Neural cell (in vitro differentiated cells): ENCODE results near the gene PARL. TPM values are rescaled to one million over a fixed set of nuclear protein-coding genes. Genes with fewer than 3 reads are reported as not detected.

Experiments
- H2AFZ ChIP-seq: fragments of 200-600, 300-800 bp; sonication (generic), shearing (Covaris generic); 2 replicates; pipeline ENCODE4 v1.6.0; 2014; ENCODE audit warnings: low read depth, mild to moderate bottlenecking, antibody characterized with exemption, low read length, moderate library complexity
- H3F3A ChIP-seq: fragments of 200-600 bp; shearing (Covaris generic); 2 replicates; pipeline ENCODE4 v1.6.1; 2016; ENCODE audit warnings: mild to moderate bottlenecking, moderate library complexity, mixed read lengths, antibody characterized with exemption, low read length; ENCODE audit not compliant: insufficient read depth, poor library complexity, severe bottlenecking
- H3K27ac ChIP-seq: fragments of 200-600, 300-800 bp; sonication (generic), shearing (Covaris generic); 2 replicates; pipeline ENCODE4 v1.5.1; 2014; ENCODE audit warnings: mild to moderate bottlenecking, low read length, moderate library complexity
- H3K27me3 ChIP-seq: fragments of 300-800, 200-600 bp; sonication (generic), shearing (Covaris generic); 2 replicates; pipeline ENCODE4 v1.6.0; 2014; ENCODE audit warnings: mild to moderate bottlenecking, low read depth, low read length, moderate library complexity; ENCODE audit not compliant: insufficient read depth
- H3K36me3 ChIP-seq: fragments of 300-800, 200-600 bp; sonication (generic), shearing (Covaris generic); 2 replicates; pipeline ENCODE4 v1.5.1; 2014; ENCODE audit warnings: mild to moderate bottlenecking, antibody characterized with exemption, low read length, moderate library complexity; ENCODE audit not compliant: insufficient read depth
- H3K4me2 ChIP-seq: fragments of 300-800, 200-600 bp; sonication (generic), shearing (Covaris generic); 2 replicates; pipeline ENCODE4 v1.6.0; 2014; ENCODE audit warnings: mild to moderate bottlenecking, low read length
- H3K4me3 ChIP-seq: fragments of 300-800, 200-600 bp; sonication (generic), shearing (Covaris generic); 2 replicates; pipeline ENCODE4 v1.5.1; 2014; ENCODE audit warnings: mild to moderate bottlenecking, low read length, moderate library complexity
- H3K79me2 ChIP-seq: fragments of 200-600 bp; shearing (Covaris generic); replicated peaks from 2 replicates; pipeline ENCODE4 v1.6.0; 2014; ENCODE audit warnings: mild to moderate bottlenecking, low read length, moderate library complexity; ENCODE audit not compliant: insufficient read depth
- H3K9ac ChIP-seq: fragments of 300-800, 200-600 bp; sonication (generic), shearing (Covaris generic); 2 replicates; pipeline ENCODE4 v1.6.1; 2016; ENCODE audit warnings: mild to moderate bottlenecking, low read length, mixed read lengths
- H3K9me2 ChIP-seq: fragments of 200-600 bp; shearing (Covaris generic); 2 replicates; pipeline ENCODE4 v1.6.1; 2016; ENCODE audit warnings: mild to moderate bottlenecking, low read length, mixed read lengths; ENCODE audit not compliant: insufficient read depth
- H3K9me3 ChIP-seq: fragments of 200-600, 300-800 bp; sonication (generic), shearing (Covaris generic); 2 replicates; pipeline ENCODE4 v1.6.1; 2016; ENCODE audit warnings: mild to moderate bottlenecking, mixed run types, low read length, moderate library complexity, mixed read lengths
- H4K20me1 ChIP-seq: fragments of 200-600 bp; shearing (Covaris generic); 2 replicates; pipeline ENCODE4 v1.6.1; 2016; ENCODE audit warnings: mild to moderate bottlenecking, mixed run types; ENCODE audit not compliant: insufficient read depth
- EP300 ChIP-seq: fragments of 450-650 bp; conservative IDR thresholded peaks from 2 replicates; pipeline ENCODE4 v1.6.1; 2014; ENCODE audit warnings: antibody characterized with exemption, mild to moderate bottlenecking, moderate library complexity; ENCODE audit not compliant: poor library complexity, severe bottlenecking
- EZH2 ChIP-seq: fragments of 200-600, 300-800 bp; shearing (Covaris generic), sonication (generic); IDR thresholded peaks from 2 replicates; pipeline ENCODE4 v1.6.1; 2014; ENCODE audit warnings: antibody characterized with exemption, low read length, borderline replicate concordance, mild to moderate bottlenecking; ENCODE audit not compliant: insufficient read depth, poor library complexity, severe bottlenecking
- MXI1 ChIP-seq: fragments of 450-650 bp; conservative IDR thresholded peaks from 2 replicates; pipeline ENCODE4 v1.6.1; 2014; ENCODE audit warnings: antibody characterized with exemption, mild to moderate bottlenecking; ENCODE audit not compliant: poor library complexity, severe bottlenecking
- POLR2AphosphoS5 ChIP-seq: IDR thresholded peaks from 2 replicates; pipeline ENCODE4 v1.6.1; 2012
- RAD21 ChIP-seq: fragments of 450-650 bp; conservative IDR thresholded peaks from 2 replicates; pipeline ENCODE4 v1.6.1; 2014; ENCODE audit warnings: antibody characterized with exemption, mild to moderate bottlenecking, moderate library complexity
- SMC3 ChIP-seq: fragments of 450-650 bp; conservative IDR thresholded peaks from 2 replicates; pipeline ENCODE4 v1.6.1; 2014; ENCODE audit warnings: antibody characterized with exemption, mild to moderate bottlenecking, moderate library complexity; ENCODE audit not compliant: poor library complexity
- TAF1 ChIP-seq: IDR thresholded peaks from 2 replicates; pipeline ENCODE4 v1.6.1; 2012; ENCODE audit warnings: low read depth
- polyA plus RNA-seq: library from polyadenylated mRNA; depleted of rRNA; stranded (reverse); fragments of >200 nt; gene quantifications from 2 replicates; pipeline ENCODE4 v1.2.3, GENCODE V29; 2014
- TF ChIP-seq, protein P1 (sequence below): IDR thresholded peaks from 2 replicates; pipeline ENCODE4 v1.6.1; 2012; ENCODE audit warnings: borderline replicate concordance
- TF ChIP-seq, protein P2 (sequence below): fragments of 450-650 bp; IDR thresholded peaks from 2 replicates; pipeline ENCODE4 v1.5.1; 2014; ENCODE audit warnings: antibody characterized with exemption, mild to moderate bottlenecking, moderate library complexity; ENCODE audit not compliant: poor library complexity, severe bottlenecking

The PARL gene
- polyA plus RNA-seq, 1 donor from 2014 or later, result 59.2 TPM

DNA sequence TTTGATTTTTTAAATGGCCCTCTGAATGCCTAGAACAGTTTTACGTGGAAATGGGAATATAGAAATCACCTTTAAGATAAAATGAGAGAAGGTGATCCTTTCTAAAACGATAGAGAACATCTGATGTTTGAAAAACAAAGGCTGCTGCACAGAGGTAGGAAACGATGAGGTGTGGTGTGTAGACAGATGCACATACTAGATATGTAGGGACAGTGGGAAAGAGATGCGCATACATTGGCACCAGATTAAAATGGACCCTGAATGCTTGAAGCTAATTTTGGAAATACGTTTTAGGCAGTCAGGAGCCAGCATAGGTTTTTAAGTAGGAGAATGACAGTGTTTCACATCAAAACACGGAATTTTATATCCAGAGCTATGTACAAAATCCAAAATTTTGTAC, 88.3 kb downstream of the PARL start:
- Histone ChIP-seq H3K9me2 (no peaks in the 10 kb centered on the region), H3K27ac (no peak overlapping the region), H3K36me3 (peaks cover 13% of the 10 kb centered on the region)

DNA sequence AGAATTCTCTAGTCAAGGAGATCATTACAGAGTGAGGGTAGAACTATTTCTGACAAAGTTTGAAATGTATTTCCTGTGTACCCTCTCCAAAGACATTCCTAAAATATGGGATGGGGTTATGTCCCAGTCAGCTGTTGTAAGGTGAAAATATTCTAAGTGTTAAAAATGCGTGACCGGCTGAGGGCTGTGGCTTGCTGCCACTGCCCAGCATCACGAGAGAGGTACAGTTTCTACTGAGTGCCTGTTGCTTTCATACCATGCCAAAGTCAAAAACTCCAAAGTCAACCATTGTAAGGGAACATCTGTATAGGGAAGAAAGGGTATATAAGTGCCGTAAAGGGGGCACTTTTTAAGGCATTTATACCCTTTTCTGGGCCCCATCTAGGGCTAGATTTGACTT, 90.2 kb downstream of the PARL start:
- H3K9me2 ChIP-seq, result no peaks in the 10 kb centered on the region
- TF ChIP-seq EZH2 (no peak), TAF1 (no peak), EP300 (no peak), RAD21 (no peak), POLR2AphosphoS5 (no peak), SMC3 (no peak), MXI1 (no peak)
- TF ChIP-seq, protein P1, sequence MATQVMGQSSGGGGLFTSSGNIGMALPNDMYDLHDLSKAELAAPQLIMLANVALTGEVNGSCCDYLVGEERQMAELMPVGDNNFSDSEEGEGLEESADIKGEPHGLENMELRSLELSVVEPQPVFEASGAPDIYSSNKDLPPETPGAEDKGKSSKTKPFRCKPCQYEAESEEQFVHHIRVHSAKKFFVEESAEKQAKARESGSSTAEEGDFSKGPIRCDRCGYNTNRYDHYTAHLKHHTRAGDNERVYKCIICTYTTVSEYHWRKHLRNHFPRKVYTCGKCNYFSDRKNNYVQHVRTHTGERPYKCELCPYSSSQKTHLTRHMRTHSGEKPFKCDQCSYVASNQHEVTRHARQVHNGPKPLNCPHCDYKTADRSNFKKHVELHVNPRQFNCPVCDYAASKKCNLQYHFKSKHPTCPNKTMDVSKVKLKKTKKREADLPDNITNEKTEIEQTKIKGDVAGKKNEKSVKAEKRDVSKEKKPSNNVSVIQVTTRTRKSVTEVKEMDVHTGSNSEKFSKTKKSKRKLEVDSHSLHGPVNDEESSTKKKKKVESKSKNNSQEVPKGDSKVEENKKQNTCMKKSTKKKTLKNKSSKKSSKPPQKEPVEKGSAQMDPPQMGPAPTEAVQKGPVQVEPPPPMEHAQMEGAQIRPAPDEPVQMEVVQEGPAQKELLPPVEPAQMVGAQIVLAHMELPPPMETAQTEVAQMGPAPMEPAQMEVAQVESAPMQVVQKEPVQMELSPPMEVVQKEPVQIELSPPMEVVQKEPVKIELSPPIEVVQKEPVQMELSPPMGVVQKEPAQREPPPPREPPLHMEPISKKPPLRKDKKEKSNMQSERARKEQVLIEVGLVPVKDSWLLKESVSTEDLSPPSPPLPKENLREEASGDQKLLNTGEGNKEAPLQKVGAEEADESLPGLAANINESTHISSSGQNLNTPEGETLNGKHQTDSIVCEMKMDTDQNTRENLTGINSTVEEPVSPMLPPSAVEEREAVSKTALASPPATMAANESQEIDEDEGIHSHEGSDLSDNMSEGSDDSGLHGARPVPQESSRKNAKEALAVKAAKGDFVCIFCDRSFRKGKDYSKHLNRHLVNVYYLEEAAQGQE, result no peak
- TF ChIP-seq, protein P2, sequence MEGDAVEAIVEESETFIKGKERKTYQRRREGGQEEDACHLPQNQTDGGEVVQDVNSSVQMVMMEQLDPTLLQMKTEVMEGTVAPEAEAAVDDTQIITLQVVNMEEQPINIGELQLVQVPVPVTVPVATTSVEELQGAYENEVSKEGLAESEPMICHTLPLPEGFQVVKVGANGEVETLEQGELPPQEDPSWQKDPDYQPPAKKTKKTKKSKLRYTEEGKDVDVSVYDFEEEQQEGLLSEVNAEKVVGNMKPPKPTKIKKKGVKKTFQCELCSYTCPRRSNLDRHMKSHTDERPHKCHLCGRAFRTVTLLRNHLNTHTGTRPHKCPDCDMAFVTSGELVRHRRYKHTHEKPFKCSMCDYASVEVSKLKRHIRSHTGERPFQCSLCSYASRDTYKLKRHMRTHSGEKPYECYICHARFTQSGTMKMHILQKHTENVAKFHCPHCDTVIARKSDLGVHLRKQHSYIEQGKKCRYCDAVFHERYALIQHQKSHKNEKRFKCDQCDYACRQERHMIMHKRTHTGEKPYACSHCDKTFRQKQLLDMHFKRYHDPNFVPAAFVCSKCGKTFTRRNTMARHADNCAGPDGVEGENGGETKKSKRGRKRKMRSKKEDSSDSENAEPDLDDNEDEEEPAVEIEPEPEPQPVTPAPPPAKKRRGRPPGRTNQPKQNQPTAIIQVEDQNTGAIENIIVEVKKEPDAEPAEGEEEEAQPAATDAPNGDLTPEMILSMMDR, result no peak
- H3K36me3 ChIP-seq, result peaks cover 11% of the 10 kb centered on the region
- no peaks in the 10 kb centered on the region for H3F3A ChIP-seq
- H2AFZ ChIP-seq, result no peak overlapping the region
- no peaks in the 10 kb centered on the region for H3K9me3 ChIP-seq
- no peak overlapping the region for H3K4me2 ChIP-seq
- H4K20me1 ChIP-seq, result no peaks in the 10 kb centered on the region
- no peaks in the 10 kb centered on the region for H3K79me2 ChIP-seq
- no peaks in the 10 kb centered on the region for H3K27me3 ChIP-seq
- H3K9ac ChIP-seq, result no peak overlapping the region
- no peak overlapping the region for H3K4me3 ChIP-seq
- H3K27ac ChIP-seq, result no peak overlapping the region

More for the DNA sequence above, 88.3 kb downstream of the PARL start:
- H3K4me2 ChIP-seq, result no peak overlapping the region
- H3K9me3 ChIP-seq, result no peaks in the 10 kb centered on the region
- H3K9ac ChIP-seq, result no peak overlapping the region
- TF ChIP-seq SMC3, result no peak
- TF ChIP-seq, protein P2, result no peak
- TF ChIP-seq, protein P1, result no peak
- no peak for TF ChIP-seq EP300
- no peak for TF ChIP-seq MXI1
- no peak for TF ChIP-seq EZH2
- TF ChIP-seq TAF1, result no peak
- no peaks in the 10 kb centered on the region for H3K27me3 ChIP-seq
- H2AFZ ChIP-seq, result no peak overlapping the region
- no peaks in the 10 kb centered on the region for H3F3A ChIP-seq
- no peaks in the 10 kb centered on the region for H4K20me1 ChIP-seq
- H3K4me3 ChIP-seq, result no peak overlapping the region
- H3K79me2 ChIP-seq, result no peaks in the 10 kb centered on the region
